ENCODE results near the gene OR10S1. TPM values are rescaled to one million over a fixed set of nuclear protein-coding genes. Genes with fewer than 3 reads are reported as not detected.

Gene OR10S1
- total RNA-seq, 2 experiments from 2014 or later, result not detected

DNA sequence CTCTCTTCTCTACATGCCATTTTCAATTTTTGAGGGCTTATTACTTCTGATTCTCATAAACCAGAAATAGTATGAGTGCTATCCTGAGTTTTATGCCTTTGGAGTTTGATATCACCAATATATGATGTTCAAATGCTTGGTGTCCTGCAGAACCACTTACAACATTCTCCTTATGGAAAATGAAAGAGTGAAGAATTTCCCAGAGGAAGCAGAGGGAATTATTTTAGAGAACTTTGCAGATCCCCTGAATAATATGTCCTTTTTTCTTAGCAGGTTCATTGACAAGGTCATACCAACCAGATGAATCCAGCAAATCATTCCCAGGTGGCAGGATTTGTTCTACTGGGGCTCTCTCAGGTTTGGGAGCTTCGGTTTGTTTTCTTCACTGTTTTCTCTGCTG, 38.3 kb downstream of the OR10S1 start, which contains the start of gene OR4D5:
Gene OR4D5, plus strand, starts transcription at position 301 of the 400 bp plus-strand sequence. Its CDS starts 0 bp downstream, at position 301.
- Mint-ChIP-seq H3K4me3 (no peak within 1 kb of the TSS), H3K4me1 (ENCODE audit: low read depth) (no peaks in the 10 kb centered on the region), H3K27ac (no peak within 1 kb of the TSS), H3K9me3 (no peaks in the 10 kb centered on the region), H3K27me3 (no peaks in the 10 kb centered on the region), H3K36me3 (no peaks in the 10 kb centered on the region)
- ChIA-PET POLR2A (no interaction called here), CTCF (no interaction called here)
- DNase-seq, result no peak
- intact Hi-C loops (cut with micrococcal nuclease), result no loop called here

Other genes starting within 250 kb of the OR10S1 start
- gene ZNF202, start 236.1 kb downstream of the OR10S1 start, total RNA-seq, result 1 to 10 TPM; 7.8 to 7.9 TPM
- not detected for gene OR6X1, start 223.3 kb downstream of the OR10S1 start, total RNA-seq
- gene OR6M1, start 171.4 kb downstream of the OR10S1 start, total RNA-seq, result not detected
- not detected for gene TMEM225, start 92.1 kb downstream of the OR10S1 start, total RNA-seq
- gene OR8D4, start 75.6 kb downstream of the OR10S1 start, total RNA-seq, result not detected
- not detected for gene OR4D5, start 38.2 kb downstream of the OR10S1 start, total RNA-seq
- gene OR6T1, start 33.9 kb downstream of the OR10S1 start, total RNA-seq, result not detected
- not detected for gene OR10G6, start 17.4 kb upstream of the OR10S1 start, total RNA-seq
- gene OR10G4, start 35.2 kb upstream of the OR10S1 start, total RNA-seq, result not detected
- gene OR10G9, start 45.2 kb upstream of the OR10S1 start, total RNA-seq, result not detected
- not detected for gene OR10G8, start 49.0 kb upstream of the OR10S1 start, total RNA-seq
- not detected for gene OR10G7, start 63.5 kb upstream of the OR10S1 start, total RNA-seq
- gene VWA5A, start 137.7 kb upstream of the OR10S1 start, total RNA-seq, result 1 to 10 TPM; 6.9 to 7.5 TPM
- not detected for gene OR10D3, start 205.6 kb upstream of the OR10S1 start, total RNA-seq

Measured in activated CD4-positive, alpha-beta memory T cell treated with anti-CD3 and anti-CD28 coated beads for 36 hours (primary cell).